DMS 273 (cell line): ENCODE data around the gene OR10H5.
"Not testable (repeated sequence)": the region's sequence is repeated elsewhere in the genome, so short reads cannot be mapped to it uniquely, and the experiment has no call there.

ENCODE experiments used
- DNase-seq: peaks from one replicate; lab custom pipeline; 2025; ENCODE audit not compliant: unreplicated experiment; lab: John Stamatoyannopoulos, UW

Gene OR10H5

GRCh38 chr19:15787611-15788155 is at the start of gene OR10H5:
Gene OR10H5, plus strand, starts transcription at chr19:15787661. Its CDS starts 6,388 bp downstream, at chr19:15794049.
- DNase-seq: no peak

- no peak for DNase-seq
Observed at GRCh38 chr19:15737722-15738121, 49.7 kb upstream of the OR10H5 start, which contains the start of gene OR10H3. Gene OR10H3, plus strand, starts transcription at chr19:15737985. Its CDS starts 3,408 bp downstream, at chr19:15741393.

- DNase-seq: no peak
Observed at GRCh38 chr19:15740785-15741184, 46.7 kb upstream of the OR10H5 start.

GRCh38 chr19:15748239-15748638 is 39.2 kb upstream of the OR10H5 start:
- DNase-seq: no peak

- no peak for DNase-seq
Observed at GRCh38 chr19:15758379-15758778, 29.1 kb upstream of the OR10H5 start.

- DNase-seq: peak; percentile 10
Observed at GRCh38 chr19:15759962-15760565, 27.4 kb upstream of the OR10H5 start.

GRCh38 chr19:15769586-15769985 is 17.9 kb upstream of the OR10H5 start:
- DNase-seq: no peak

- DNase-seq: not testable (repeated sequence)
Observed at GRCh38 chr19:15774159-15774558, 13.3 kb upstream of the OR10H5 start.

- DNase-seq: no peak
Observed at GRCh38 chr19:15775249-15775648, 12.2 kb upstream of the OR10H5 start.

- no peak for DNase-seq
Observed at GRCh38 chr19:15776264-15776663, 11.2 kb upstream of the OR10H5 start.

- no peak for DNase-seq
Observed at GRCh38 chr19:15776991-15777970, 10.2 kb upstream of the OR10H5 start.

GRCh38 chr19:15779756-15780476 is 7.5 kb upstream of the OR10H5 start:
- peak; percentile 46 for DNase-seq

- no peak for DNase-seq
Observed at GRCh38 chr19:15780610-15781418, 6.6 kb upstream of the OR10H5 start.

GRCh38 chr19:15781661-15782060 is 5.8 kb upstream of the OR10H5 start:
- no peak for DNase-seq

GRCh38 chr19:15782211-15782610 is 5.2 kb upstream of the OR10H5 start:
- no peak for DNase-seq

GRCh38 chr19:15782896-15783295 is 4.6 kb upstream of the OR10H5 start:
- not testable (repeated sequence) for DNase-seq

- no peak for DNase-seq
Observed at GRCh38 chr19:15788594-15789270, 1.3 kb downstream of the OR10H5 start.

GRCh38 chr19:15790096-15790495 is 2.6 kb downstream of the OR10H5 start:
- DNase-seq: no peak

GRCh38 chr19:15794279-15794678 is 6.8 kb downstream of the OR10H5 start:
- not testable (repeated sequence) for DNase-seq

GRCh38 chr19:15810335-15810734 is 22.9 kb downstream of the OR10H5 start:
- peak; percentile 6 for DNase-seq
